Muscle layer of colon (tissue), 2 donors: ENCODE measurements around the gene ACOT2.
A peak's percentile ranks its signal among the peaks of the same experiment; 100 is the strongest.

ENCODE experiments used
- H3K27ac ChIP-seq: one replicate; pipeline ENCODE4 v1.7.0; 2013; ENCODE audit warnings: low read depth, mild to moderate bottlenecking, low read length, moderate library complexity
- H3K27me3 ChIP-seq, 2 donors: one replicate each; pipeline ENCODE4 v1.7.0; 2013; ENCODE audit warnings: low read length in 2 of 2, mild to moderate bottlenecking in 2 of 2; ENCODE audit not compliant: insufficient read depth in 2 of 2, control insufficient read depth in 1 of 2
- H3K36me3 ChIP-seq: one replicate; pipeline ENCODE4 v1.7.0; 2013; ENCODE audit warnings: mild to moderate bottlenecking, low read length; ENCODE audit not compliant: insufficient read depth
- H3K4me1 ChIP-seq: one replicate; pipeline ENCODE4 v1.7.0; 2013; ENCODE audit warnings: mild to moderate bottlenecking, low read length; ENCODE audit not compliant: insufficient read depth
- H3K4me3 ChIP-seq, 2 donors: one replicate each; pipeline ENCODE4 v1.7.0; 2013; ENCODE audit warnings: low read length in 2 of 2, low read depth in 1 of 2, mild to moderate bottlenecking in 1 of 2, moderate library complexity in 1 of 2
- H3K9ac ChIP-seq: one replicate; pipeline ENCODE4 v1.7.0; 2013; ENCODE audit warnings: low read length
- H3K9me3 ChIP-seq: one replicate; pipeline ENCODE4 v1.7.0; 2013; ENCODE audit warnings: mild to moderate bottlenecking, low read length
- donor health status: abdominal sarcoma.
- donor health status: Adenocarcinoma of cecum.

Gene ACOT2

GRCh38 chr14:73602994-73603393 lies 34.0 kb downstream of the ACOT2 start:
- Histone ChIP-seq H3K4me3 (no peak overlapping the region), H3K4me1 (no peaks in the 10 kb centered on the region), H3K27ac (no peak overlapping the region), H3K9me3 (no peaks in the 10 kb centered on the region), H3K9ac (no peak overlapping the region), H3K27me3 (no peaks in the 10 kb centered on the region), H3K36me3 (no peaks in the 10 kb centered on the region)

- Histone ChIP-seq H3K9ac (no peak overlapping the region), H3K36me3 (no peaks in the 10 kb centered on the region), H3K4me1 (no peaks in the 10 kb centered on the region), H3K27me3 (no peaks in the 10 kb centered on the region), H3K4me3 (no peak overlapping the region), H3K9me3 (no peaks in the 10 kb centered on the region), H3K27ac (no peak overlapping the region)
These were observed 37.3 kb downstream of the ACOT2 start for GRCh38 chr14:73606271-73606670.

GRCh38 chr14:73607241-73607640 lies 38.2 kb downstream of the ACOT2 start:
- H3K4me1 ChIP-seq: no peaks in the 10 kb centered on the region
- no peaks in the 10 kb centered on the region for H3K27me3 ChIP-seq
- no peak overlapping the region for H3K9ac ChIP-seq
- H3K36me3 ChIP-seq: no peaks in the 10 kb centered on the region
- H3K27ac ChIP-seq: no peak overlapping the region
- no peaks in the 10 kb centered on the region for H3K9me3 ChIP-seq
- no peak overlapping the region for H3K4me3 ChIP-seq

- H3K27me3 ChIP-seq: no peaks in the 10 kb centered on the region
- no peak overlapping the region for H3K27ac ChIP-seq
- H3K9me3 ChIP-seq: no peaks in the 10 kb centered on the region
- no peak overlapping the region for H3K9ac ChIP-seq
- H3K4me3 ChIP-seq: no peak overlapping the region
- H3K36me3 ChIP-seq: no peaks in the 10 kb centered on the region
- peaks cover 5% of the 10 kb centered on the region for H3K4me1 ChIP-seq
These were observed 41.7 kb downstream of the ACOT2 start for GRCh38 chr14:73610687-73611086.

- Histone ChIP-seq H3K4me1 (peaks cover 5% of the 10 kb centered on the region), H3K36me3 (no peaks in the 10 kb centered on the region), H3K9ac (peak within 1 kb of the TSS; percentile 57), H3K9me3 (no peaks in the 10 kb centered on the region), H3K4me3 (peak within 1 kb of the TSS; percentile 59 to 79), H3K27me3 (no peaks in the 10 kb centered on the region), H3K27ac (peak within 1 kb of the TSS; percentile 70)
These were observed 43.5 kb downstream of the ACOT2 start, which contains the start of gene ACOT6 for GRCh38 chr14:73612339-73613045. ACOT6 (plus strand) TSS chr14:73612517; CDS start chr14:73612572, 55 bp downstream.

- Histone ChIP-seq H3K4me1 (peaks cover 5% of the 10 kb centered on the region), H3K9me3 (no peaks in the 10 kb centered on the region), H3K27ac (peak overlapping the region; percentile 70), H3K9ac (peak overlapping the region; percentile 57), H3K36me3 (no peaks in the 10 kb centered on the region), H3K4me3 (peak overlapping the region; percentile 59 to 79), H3K27me3 (no peaks in the 10 kb centered on the region)
These were observed 44.0 kb downstream of the ACOT2 start for GRCh38 chr14:73613046-73613383.

GRCh38 chr14:73613419-73613963 lies 44.5 kb downstream of the ACOT2 start:
- no peak overlapping the region for H3K9ac ChIP-seq

GRCh38 chr14:73616831-73617230 lies 47.8 kb downstream of the ACOT2 start:
- Histone ChIP-seq H3K4me3 (no peak overlapping the region), H3K9ac (no peak overlapping the region), H3K27me3 (no peaks in the 10 kb centered on the region), H3K27ac (no peak overlapping the region), H3K9me3 (no peaks in the 10 kb centered on the region), H3K4me1 (peaks cover 5% of the 10 kb centered on the region), H3K36me3 (no peaks in the 10 kb centered on the region)

More at GRCh38 chr14:73613419-73613963, 44.5 kb downstream of the ACOT2 start:
- Histone ChIP-seq H3K9me3 (no peaks in the 10 kb centered on the region), H3K27ac (no peak overlapping the region), H3K36me3 (no peaks in the 10 kb centered on the region), H3K4me1 (peaks cover 5% of the 10 kb centered on the region), H3K27me3 (no peaks in the 10 kb centered on the region), H3K4me3 (peak overlapping the region in 1 of 2 donors; percentile 59)

- Histone ChIP-seq H3K36me3 (no peaks in the 10 kb centered on the region), H3K9ac (no peak overlapping the region), H3K27me3 (no peaks in the 10 kb centered on the region), H3K27ac (no peak overlapping the region), H3K4me3 (no peak overlapping the region), H3K4me1 (no peaks in the 10 kb centered on the region), H3K9me3 (no peaks in the 10 kb centered on the region)
These were observed 50.5 kb downstream of the ACOT2 start for GRCh38 chr14:73619524-73619923.

GRCh38 chr14:73620268-73620667 lies 51.3 kb downstream of the ACOT2 start:
- H3K9me3 ChIP-seq: no peaks in the 10 kb centered on the region
- H3K9ac ChIP-seq: no peak overlapping the region
- no peak overlapping the region for H3K4me3 ChIP-seq
- no peaks in the 10 kb centered on the region for H3K4me1 ChIP-seq
- no peaks in the 10 kb centered on the region for H3K36me3 ChIP-seq
- no peaks in the 10 kb centered on the region for H3K27me3 ChIP-seq
- no peak overlapping the region for H3K27ac ChIP-seq

- no peak overlapping the region for H3K4me3 ChIP-seq
- H3K27ac ChIP-seq: no peak overlapping the region
- no peak overlapping the region for H3K9ac ChIP-seq
- H3K36me3 ChIP-seq: no peaks in the 10 kb centered on the region
- no peaks in the 10 kb centered on the region for H3K27me3 ChIP-seq
- H3K4me1 ChIP-seq: no peaks in the 10 kb centered on the region
- no peaks in the 10 kb centered on the region for H3K9me3 ChIP-seq
These were observed 54.6 kb downstream of the ACOT2 start for GRCh38 chr14:73623504-73624054.
